Measurements from ENCODE around the gene KCNJ15. TPM values are rescaled to one million over a fixed set of nuclear protein-coding genes. Genes with fewer than 3 reads are reported as not detected.
"Not testable (repeated sequence)": the region's sequence is repeated elsewhere in the genome, so short reads cannot be mapped to it uniquely, and the experiment has no call there.

KCNJ15 gene
- polyA plus RNA-seq, 2 of the 4 experiments (the other 2 are of a cell fraction) = 0.19 to 0.30 TPM

DNA sequence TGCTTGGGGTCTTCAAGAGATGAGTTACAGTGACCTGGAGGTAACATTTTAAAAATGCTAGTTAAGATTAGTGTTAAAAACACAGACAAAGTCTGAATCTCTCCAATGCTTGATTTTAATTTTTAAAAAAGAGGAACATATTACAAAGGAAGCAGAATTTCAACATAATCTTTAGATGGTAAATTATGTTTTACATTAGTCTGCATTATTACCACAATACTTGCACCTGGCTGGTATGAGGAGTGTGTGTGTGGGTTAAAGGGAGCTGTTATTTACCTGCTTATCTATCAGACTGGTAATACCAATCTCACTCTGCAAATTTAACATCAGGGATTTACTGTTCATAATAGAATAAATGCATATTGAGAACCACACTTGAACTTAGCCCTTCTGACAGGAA, 10.3 kb upstream of the KCNJ15 start:
- DNase-seq (ENCODE audit: low read depth in 1 of 2, low spot score in 1 of 2) = no peak
- Histone ChIP-seq H3K9me3 (no peaks in the 10 kb centered on the region), H3K4me3 (no peak overlapping the region), H3K27ac (no peak overlapping the region; a peak in 1 of 6 replicates), H3K4me2 (no peak overlapping the region), H3K4me1 (peaks cover 3% of the 10 kb centered on the region; the same call in 1 of the 3 replicates)
- no peak for FAIRE-seq
- ChIA-PET POLR2A (no interaction called here), CTCF (no interaction called here)
- no peak for ATAC-seq
- no peak for TF ChIP-seq CHD2 (IDR thresholded peaks at IDR 0.05; ENCODE audit: low read length, partially characterized antibody)

DNA sequence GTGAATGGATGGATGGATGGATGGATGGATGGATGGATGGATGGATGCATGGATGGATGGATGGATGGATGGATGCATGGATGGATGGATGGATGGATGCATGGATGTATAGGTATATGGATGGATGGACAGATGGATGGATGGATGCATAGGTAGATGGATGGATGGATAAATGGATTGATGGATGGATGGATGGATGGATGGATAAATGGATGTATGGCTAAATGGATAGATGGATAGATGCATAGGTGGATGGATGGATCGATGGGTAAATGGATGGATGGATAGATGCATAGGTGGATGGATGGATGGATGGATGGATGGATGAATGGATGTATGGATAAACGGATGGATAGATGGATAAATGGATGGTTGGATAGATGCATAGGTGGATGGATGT, 9.7 kb upstream of the KCNJ15 start:
- WGBS (ENCODE audit: missing lambda C conversion rate) = 31% methylated on average over 2 of the region's 2 CpGs
- H3K4me2 ChIP-seq; H3K4me3 ChIP-seq; CTCF ChIA-PET; H3K9me3 ChIP-seq; H3K4me1 ChIP-seq; H3K27ac ChIP-seq; ATAC-seq; DNase-seq (ENCODE audit: low read depth in 1 of 2, low spot score in 1 of 2); FAIRE-seq; POLR2A ChIA-PET: not testable (repeated sequence)

DNA sequence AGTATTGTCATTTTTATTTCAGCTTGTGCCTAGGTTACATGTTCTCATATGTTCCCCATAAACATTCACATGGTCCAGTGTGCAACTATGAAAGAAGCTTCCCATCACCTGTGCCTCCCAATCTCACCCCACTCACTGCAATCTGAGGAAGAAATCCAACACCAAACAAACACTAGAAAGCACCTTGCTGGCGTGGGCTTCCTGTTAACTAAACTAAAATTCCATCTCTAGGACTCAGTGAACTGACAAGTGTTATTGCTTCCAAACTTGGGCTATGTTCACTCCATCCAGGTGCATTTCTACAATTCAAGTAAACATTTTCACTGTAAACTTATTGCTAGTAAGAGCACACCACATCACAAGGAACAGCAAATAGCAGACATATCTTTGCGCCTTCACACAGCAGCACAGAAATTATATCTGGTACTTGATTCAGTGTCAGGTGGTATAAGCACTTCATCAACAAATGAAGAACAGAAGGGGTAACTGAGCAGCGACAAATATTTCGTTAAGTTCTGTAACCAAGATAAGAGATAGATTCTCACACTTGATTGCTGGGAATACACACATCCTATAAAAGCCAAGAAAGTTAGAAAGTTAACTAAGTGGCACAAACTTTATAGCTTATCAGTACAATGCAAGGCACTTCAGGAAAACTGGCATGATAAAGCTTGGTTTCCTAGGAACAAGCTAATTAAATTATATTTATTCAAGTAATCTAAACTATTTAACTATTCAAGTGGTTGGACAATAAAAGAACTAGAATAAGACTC, 8.9 kb upstream of the KCNJ15 start:
- Histone ChIP-seq H3K4me3 (no peak overlapping the region), H3K27ac (no peak overlapping the region), H3K4me1 (peaks cover 3% of the 10 kb centered on the region; the same call in 1 of the 3 replicates), H3K4me2 (no peak overlapping the region), H3K9me3 (no peaks in the 10 kb centered on the region)
- TF ChIP-seq SMC3 (IDR thresholded peaks at IDR 0.05) (no peak), CEBPB (IDR thresholded peaks at IDR 0.05) (no peak), FOSB (CRISPR knock-in tag; IDR thresholded peaks at IDR 0.05) (no peak), MAZ (IDR thresholded peaks at IDR 0.05; ENCODE audit: borderline replicate concordance, low read depth, low read length) (no peak), ZC3H11A (IDR thresholded peaks at IDR 0.05) (no peak), HDAC2 (IDR thresholded peaks at IDR 0.05) (no peak), KDM1A (IDR thresholded peaks at IDR 0.05; ENCODE audit: low read depth) (no peak), ZFP36 (IDR thresholded peaks at IDR 0.05; ENCODE audit: borderline replicate concordance, partially characterized antibody) (no peak)
- TF ChIP-seq, protein P1, sequence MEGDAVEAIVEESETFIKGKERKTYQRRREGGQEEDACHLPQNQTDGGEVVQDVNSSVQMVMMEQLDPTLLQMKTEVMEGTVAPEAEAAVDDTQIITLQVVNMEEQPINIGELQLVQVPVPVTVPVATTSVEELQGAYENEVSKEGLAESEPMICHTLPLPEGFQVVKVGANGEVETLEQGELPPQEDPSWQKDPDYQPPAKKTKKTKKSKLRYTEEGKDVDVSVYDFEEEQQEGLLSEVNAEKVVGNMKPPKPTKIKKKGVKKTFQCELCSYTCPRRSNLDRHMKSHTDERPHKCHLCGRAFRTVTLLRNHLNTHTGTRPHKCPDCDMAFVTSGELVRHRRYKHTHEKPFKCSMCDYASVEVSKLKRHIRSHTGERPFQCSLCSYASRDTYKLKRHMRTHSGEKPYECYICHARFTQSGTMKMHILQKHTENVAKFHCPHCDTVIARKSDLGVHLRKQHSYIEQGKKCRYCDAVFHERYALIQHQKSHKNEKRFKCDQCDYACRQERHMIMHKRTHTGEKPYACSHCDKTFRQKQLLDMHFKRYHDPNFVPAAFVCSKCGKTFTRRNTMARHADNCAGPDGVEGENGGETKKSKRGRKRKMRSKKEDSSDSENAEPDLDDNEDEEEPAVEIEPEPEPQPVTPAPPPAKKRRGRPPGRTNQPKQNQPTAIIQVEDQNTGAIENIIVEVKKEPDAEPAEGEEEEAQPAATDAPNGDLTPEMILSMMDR (IDR thresholded peaks at IDR 0.05) = no peak
- ChIA-PET POLR2A (no interaction called here), CTCF (interaction anchor here (1.5 kb wide), 1 partner anchor 108 kb away, joined by 5 read pairs; no protein-coding TSS in a partner anchor)
- no peak for ATAC-seq
- no peak for FAIRE-seq
- DNase-seq (ENCODE audit: low read depth in 1 of 2, low spot score in 1 of 2) = no peak
- WGBS (ENCODE audit: missing lambda C conversion rate) = 79% methylated on average over 4 of the region's 4 CpGs

DNA sequence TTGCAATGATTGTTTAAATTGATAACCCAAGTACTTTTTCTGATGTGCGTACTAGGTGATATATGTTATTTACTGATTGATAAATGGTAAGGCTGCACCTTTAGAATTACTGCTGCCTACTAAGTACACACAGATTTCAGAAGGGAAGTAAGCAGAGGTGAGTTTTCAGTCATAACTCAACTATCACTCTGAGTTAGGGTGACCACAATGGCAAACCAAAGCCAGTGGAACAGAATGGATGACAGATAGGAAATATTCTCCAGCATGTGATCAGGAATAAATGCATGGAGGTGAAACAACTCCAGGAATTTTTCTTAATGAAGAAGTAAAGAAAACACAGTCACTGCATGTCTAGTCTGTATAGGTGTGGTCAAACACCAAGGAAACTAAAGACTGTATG, 7.5 kb upstream of the KCNJ15 start:
- peaks cover 3% of the 10 kb centered on the region; the same call in 1 of the 3 replicates for H3K4me1 ChIP-seq
- H3K9me3 ChIP-seq = no peaks in the 10 kb centered on the region
- no peak overlapping the region for H3K27ac ChIP-seq
- ChIA-PET CTCF (interaction anchor here (1.1 to 1.5 kb wide), 2 partner anchors 16 to 107 kb away, joined by 3 to 5 read pairs; no protein-coding TSS in a partner anchor), POLR2A (no interaction called here)
- no peak for DNase-seq (ENCODE audit: low read depth in 1 of 2, low spot score in 1 of 2)
- TF ChIP-seq EHMT2 (IDR thresholded peaks at IDR 0.05; ENCODE audit: low read depth) = no peak
- TF ChIP-seq, protein P2, sequence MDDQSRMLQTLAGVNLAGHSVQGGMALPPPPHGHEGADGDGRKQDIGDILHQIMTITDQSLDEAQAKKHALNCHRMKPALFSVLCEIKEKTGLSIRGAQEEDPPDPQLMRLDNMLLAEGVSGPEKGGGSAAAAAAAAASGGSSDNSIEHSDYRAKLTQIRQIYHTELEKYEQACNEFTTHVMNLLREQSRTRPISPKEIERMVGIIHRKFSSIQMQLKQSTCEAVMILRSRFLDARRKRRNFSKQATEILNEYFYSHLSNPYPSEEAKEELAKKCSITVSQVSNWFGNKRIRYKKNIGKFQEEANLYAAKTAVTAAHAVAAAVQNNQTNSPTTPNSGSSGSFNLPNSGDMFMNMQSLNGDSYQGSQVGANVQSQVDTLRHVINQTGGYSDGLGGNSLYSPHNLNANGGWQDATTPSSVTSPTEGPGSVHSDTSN (IDR thresholded peaks at IDR 0.05) = no peak
- ATAC-seq = no peak
- no peak for FAIRE-seq
- H3K4me3 ChIP-seq = no peak overlapping the region
- 93% methylated on average over 1 of the region's 1 CpG for WGBS (ENCODE audit: missing lambda C conversion rate)
- H3K4me2 ChIP-seq = no peak overlapping the region

DNA sequence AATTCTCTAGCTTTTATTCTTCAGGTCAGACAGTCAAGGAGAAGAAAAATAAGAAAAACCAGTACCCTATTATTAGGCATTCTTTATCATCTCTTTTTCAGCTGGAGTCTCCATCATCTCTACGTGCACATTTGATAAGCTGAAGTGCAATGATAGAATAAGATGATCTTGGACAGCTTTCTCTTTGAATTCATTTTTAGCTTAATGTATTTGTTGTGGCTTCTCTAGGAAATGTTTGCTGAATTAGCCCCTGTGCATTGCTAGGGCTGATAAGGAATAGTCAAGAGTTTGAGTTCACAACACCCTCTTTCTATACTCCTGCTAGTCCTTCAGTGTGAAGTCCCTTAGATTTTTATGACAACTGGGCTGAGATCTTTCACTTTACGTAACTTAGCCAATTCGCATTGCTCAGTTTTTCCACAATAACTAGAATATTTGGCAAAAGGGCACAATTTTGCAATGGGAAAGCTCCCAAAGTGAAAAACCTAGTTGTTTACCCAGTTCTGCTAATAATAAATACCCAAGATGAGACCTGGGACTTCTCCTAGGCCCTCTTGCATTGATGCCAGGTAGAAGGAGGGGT, 7.0 kb upstream of the KCNJ15 start:
- Histone ChIP-seq H3K27ac (no peak overlapping the region), H3K9me3 (no peaks in the 10 kb centered on the region), H3K4me2 (no peak overlapping the region), H3K4me1 (peaks cover 3% of the 10 kb centered on the region; the same call in 1 of the 3 replicates), H3K4me3 (no peak overlapping the region)
- ChIA-PET POLR2A (no interaction called here), CTCF (interaction anchor here (1.1 to 1.5 kb wide), 2 partner anchors 16 to 79 kb away, joined by 3 read pairs; no protein-coding TSS in a partner anchor)
- no peak for ATAC-seq
- no peak for FAIRE-seq
- TF ChIP-seq GATA3 (IDR thresholded peaks at IDR 0.05; ENCODE audit: borderline replicate concordance) (no peak), NR3C1 (IDR thresholded peaks at IDR 0.05) (no peak), MAZ (IDR thresholded peaks at IDR 0.05; ENCODE audit: borderline replicate concordance, low read depth, low read length) (no peak)
- TF ChIP-seq, protein P3, sequence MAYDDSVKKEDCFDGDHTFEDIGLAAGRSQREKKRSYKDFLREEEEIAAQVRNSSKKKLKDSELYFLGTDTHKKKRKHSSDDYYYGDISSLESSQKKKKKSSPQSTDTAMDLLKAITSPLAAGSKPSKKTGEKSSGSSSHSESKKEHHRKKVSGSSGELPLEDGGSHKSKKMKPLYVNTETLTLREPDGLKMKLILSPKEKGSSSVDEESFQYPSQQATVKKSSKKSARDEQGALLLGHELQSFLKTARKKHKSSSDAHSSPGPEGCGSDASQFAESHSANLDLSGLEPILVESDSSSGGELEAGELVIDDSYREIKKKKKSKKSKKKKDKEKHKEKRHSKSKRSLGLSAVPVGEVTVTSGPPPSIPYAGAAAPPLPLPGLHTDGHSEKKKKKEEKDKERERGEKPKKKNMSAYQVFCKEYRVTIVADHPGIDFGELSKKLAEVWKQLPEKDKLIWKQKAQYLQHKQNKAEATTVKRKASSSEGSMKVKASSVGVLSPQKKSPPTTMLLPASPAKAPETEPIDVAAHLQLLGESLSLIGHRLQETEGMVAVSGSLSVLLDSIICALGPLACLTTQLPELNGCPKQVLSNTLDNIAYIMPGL (CRISPR knock-in tag; IDR thresholded peaks at IDR 0.05; ENCODE audit: borderline replicate concordance) = no peak
- TF ChIP-seq, protein P4, sequence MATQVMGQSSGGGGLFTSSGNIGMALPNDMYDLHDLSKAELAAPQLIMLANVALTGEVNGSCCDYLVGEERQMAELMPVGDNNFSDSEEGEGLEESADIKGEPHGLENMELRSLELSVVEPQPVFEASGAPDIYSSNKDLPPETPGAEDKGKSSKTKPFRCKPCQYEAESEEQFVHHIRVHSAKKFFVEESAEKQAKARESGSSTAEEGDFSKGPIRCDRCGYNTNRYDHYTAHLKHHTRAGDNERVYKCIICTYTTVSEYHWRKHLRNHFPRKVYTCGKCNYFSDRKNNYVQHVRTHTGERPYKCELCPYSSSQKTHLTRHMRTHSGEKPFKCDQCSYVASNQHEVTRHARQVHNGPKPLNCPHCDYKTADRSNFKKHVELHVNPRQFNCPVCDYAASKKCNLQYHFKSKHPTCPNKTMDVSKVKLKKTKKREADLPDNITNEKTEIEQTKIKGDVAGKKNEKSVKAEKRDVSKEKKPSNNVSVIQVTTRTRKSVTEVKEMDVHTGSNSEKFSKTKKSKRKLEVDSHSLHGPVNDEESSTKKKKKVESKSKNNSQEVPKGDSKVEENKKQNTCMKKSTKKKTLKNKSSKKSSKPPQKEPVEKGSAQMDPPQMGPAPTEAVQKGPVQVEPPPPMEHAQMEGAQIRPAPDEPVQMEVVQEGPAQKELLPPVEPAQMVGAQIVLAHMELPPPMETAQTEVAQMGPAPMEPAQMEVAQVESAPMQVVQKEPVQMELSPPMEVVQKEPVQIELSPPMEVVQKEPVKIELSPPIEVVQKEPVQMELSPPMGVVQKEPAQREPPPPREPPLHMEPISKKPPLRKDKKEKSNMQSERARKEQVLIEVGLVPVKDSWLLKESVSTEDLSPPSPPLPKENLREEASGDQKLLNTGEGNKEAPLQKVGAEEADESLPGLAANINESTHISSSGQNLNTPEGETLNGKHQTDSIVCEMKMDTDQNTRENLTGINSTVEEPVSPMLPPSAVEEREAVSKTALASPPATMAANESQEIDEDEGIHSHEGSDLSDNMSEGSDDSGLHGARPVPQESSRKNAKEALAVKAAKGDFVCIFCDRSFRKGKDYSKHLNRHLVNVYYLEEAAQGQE (IDR thresholded peaks at IDR 0.05) = no peak
- no peak for DNase-seq (ENCODE audit: low read depth in 1 of 2, low spot score in 1 of 2)
- WGBS (ENCODE audit: missing lambda C conversion rate) = 78% methylated on average over 3 of the region's 3 CpGs
